Caco-2 (cell line): ENCODE measurements around the gene RELCH. TPM values are rescaled to one million over a fixed set of nuclear protein-coding genes. Genes with fewer than 3 reads are reported as not detected.

Source experiments
- BruUV-seq: library from RNA; stranded (reverse); fragments of 400-500 nt; replicated peaks from 2 replicates; lab custom pipeline; 2021; lab: Mats Ljungman, UMichigan
- CTCF ChIA-PET: fragments of 300-600 bp; sonication (Branson Sonifier 250); formaldehyde crosslinking; loops from one replicate; lab custom pipeline; 2022; ENCODE audit warnings: antibody characterized with exemption; lab: Charles Lee
- POLR2A ChIA-PET: fragments of 300-600 bp; sonication (Branson Sonifier 250); formaldehyde crosslinking; loops from one replicate; lab custom pipeline; 2022; ENCODE audit warnings: antibody characterized with exemption; lab: Charles Lee
- DNase-seq, 2 experiments: peaks; one replicate each; pipeline versions ENCODE4 v3.0.0 to v3.0.0-alpha.2; 2020 to 2022
- H3K27me3 ChIP-seq: replicated peaks from 2 replicates; pipeline ENCODE4 v1.6.0; 2011; ENCODE audit warnings: low read length; ENCODE audit not compliant: control insufficient read depth, insufficient read depth
- H3K36me3 ChIP-seq: 2 replicates; pipeline ENCODE4 v1.5.1; 2011; ENCODE audit warnings: low read length; ENCODE audit not compliant: control insufficient read depth, insufficient read depth
- H3K4me1 ChIP-seq: fragments of 250-450 bp; sonication (Bioruptor Pico); 2 replicates; pipeline ENCODE4 v1.5.1; 2020; ENCODE audit warnings: mild to moderate bottlenecking
- H3K4me3 ChIP-seq: 2 replicates; pipeline ENCODE4 v1.5.1; 2011; ENCODE audit warnings: low read depth, mild to moderate bottlenecking, control low read depth, low read length
- H3K9me3 ChIP-seq: fragments of 250-450 bp; sonication (Bioruptor Pico); 2 replicates; pipeline ENCODE4 v1.5.1; 2020; ENCODE audit warnings: mild to moderate bottlenecking, moderate library complexity
- H3K27ac Mint-ChIP-seq: one replicate; pipeline ENCODE4 v1.8.0; 2022; ENCODE audit warnings: mixed read lengths; ENCODE audit not compliant: unreplicated experiment
- H3K27me3 Mint-ChIP-seq: one replicate; pipeline ENCODE4 v1.8.0; 2022; ENCODE audit warnings: mixed read lengths; ENCODE audit not compliant: insufficient read depth, unreplicated experiment
- H3K36me3 Mint-ChIP-seq: one replicate; pipeline ENCODE4 v1.8.0; 2022; ENCODE audit warnings: mild to moderate bottlenecking, mixed read lengths; ENCODE audit not compliant: insufficient read depth, unreplicated experiment
- H3K4me1 Mint-ChIP-seq: one replicate; pipeline ENCODE4 v1.8.0; 2022; ENCODE audit warnings: low read depth, mixed read lengths; ENCODE audit not compliant: unreplicated experiment
- H3K4me3 Mint-ChIP-seq: one replicate; pipeline ENCODE4 v1.8.0; 2022; ENCODE audit warnings: mild to moderate bottlenecking, moderate library complexity, mixed read lengths; ENCODE audit not compliant: unreplicated experiment
- H3K9me3 Mint-ChIP-seq: one replicate; pipeline ENCODE4 v1.8.0; 2022; ENCODE audit warnings: mixed read lengths; ENCODE audit not compliant: unreplicated experiment
- CTCF ChIP-seq, 2 experiments: fragments of 200-600 bp in 1 of 2; IDR thresholded peaks; 1 replicate in 1 of 2; 2 replicates in 1 of 2; pipeline versions ENCODE4 v1.5.1 to v1.8.0; 2011 to 2022; ENCODE audit warnings: antibody characterized with exemption in 1 of 2, control low read depth in 1 of 2, inconsistent platforms in 1 of 2, low read depth in 1 of 2, low read length in 1 of 2, mild to moderate bottlenecking in 1 of 2, moderate library complexity in 1 of 2; ENCODE audit not compliant: insufficient read depth in 1 of 2, severe bottlenecking in 1 of 2, unreplicated experiment in 1 of 2
- intact Hi-C: fragments of 100-400 bp; cut with micrococcal nuclease; formaldehyde crosslinking; loops from one replicate; pipeline ENCODE4 v1.10.0; 2022; ENCODE audit not compliant: unreplicated experiment
- total RNA-seq: library from RNA; stranded (reverse); gene quantifications from 2 replicates; pipeline ENCODE4 v1.2.3, GENCODE V29; 2022

Gene RELCH
- total RNA-seq, 1 experiment from 2014 or later: 16.8 TPM

DNA sequence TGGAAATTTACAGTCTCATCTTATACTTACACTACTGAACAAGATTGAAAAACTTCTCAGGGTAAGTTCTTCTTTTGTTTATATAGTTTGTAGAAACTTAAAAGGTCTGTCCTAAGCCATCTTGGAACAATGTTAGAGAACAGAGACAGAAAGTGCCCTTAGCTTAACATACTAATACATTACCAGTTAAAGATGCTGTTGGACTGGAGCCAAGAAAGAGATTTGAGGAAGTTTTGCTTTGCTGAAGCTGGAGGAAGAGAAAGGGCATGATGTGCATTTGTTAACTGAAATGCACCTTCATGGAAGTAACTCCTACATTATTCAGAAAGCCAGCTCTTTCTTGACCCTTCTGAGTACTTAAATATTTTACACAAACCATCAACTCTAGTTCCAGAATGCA lies 71.6 kb downstream of the RELCH start:
- intact Hi-C loops: no loop called here
- Histone ChIP-seq H3K4me1 (no peaks in the 10 kb centered on the region), H3K36me3 (no peaks in the 10 kb centered on the region), H3K4me3 (no peak overlapping the region), H3K27me3 (no peaks in the 10 kb centered on the region), H3K9me3 (no peaks in the 10 kb centered on the region)
- Mint-ChIP-seq H3K9me3 (no peaks in the 10 kb centered on the region), H3K36me3 (peaks cover 10% of the 10 kb centered on the region), H3K4me3 (no peak overlapping the region), H3K4me1 (peaks cover 6% of the 10 kb centered on the region), H3K27ac (no peak overlapping the region), H3K27me3 (no peaks in the 10 kb centered on the region)
- CTCF ChIA-PET: no interaction called here
- DNase-seq: no peak
- TF ChIP-seq CTCF (IDR thresholded peaks at IDR 0.05; ENCODE audit: insufficient read depth in 1 of 2, low read depth in 1 of 2, low read length in 1 of 2, severe bottlenecking in 1 of 2, unreplicated experiment in 1 of 2): no peak
- no TSS peak for BruUV-seq
- POLR2A ChIA-PET: no interaction called here

- intact Hi-C loops: loop anchor here (1.0 kb wide), 1 partner anchor 138 kb away; no protein-coding TSS in a partner anchor
- Mint-ChIP-seq H3K4me1 (peaks cover 6% of the 10 kb centered on the region), H3K27ac (no peak overlapping the region), H3K36me3 (peaks cover 10% of the 10 kb centered on the region), H3K4me3 (no peak overlapping the region), H3K27me3 (no peaks in the 10 kb centered on the region), H3K9me3 (no peaks in the 10 kb centered on the region)
- BruUV-seq: no TSS peak
- Histone ChIP-seq H3K9me3 (no peaks in the 10 kb centered on the region), H3K4me3 (no peak overlapping the region), H3K27me3 (no peaks in the 10 kb centered on the region), H3K36me3 (no peaks in the 10 kb centered on the region), H3K4me1 (no peaks in the 10 kb centered on the region)
- CTCF ChIA-PET: no interaction called here
- TF ChIP-seq CTCF (IDR thresholded peaks at IDR 0.05; ENCODE audit: insufficient read depth in 1 of 2, low read depth in 1 of 2, low read length in 1 of 2, severe bottlenecking in 1 of 2, unreplicated experiment in 1 of 2): no peak
- peak in 1 of 2 experiments; percentile 1 for DNase-seq
- POLR2A ChIA-PET: no interaction called here
These were observed 75.0 kb downstream of the RELCH start for GRCh38 chr18:62262061-62262460.

GRCh38 chr18:62264984-62265383 lies 77.9 kb downstream of the RELCH start:
- H3K36me3 Mint-ChIP-seq: peaks cover 2% of the 10 kb centered on the region

More at GRCh38 chr18:62264984-62265383, 77.9 kb downstream of the RELCH start:
- BruUV-seq: no TSS peak
- Histone ChIP-seq H3K36me3 (no peaks in the 10 kb centered on the region), H3K9me3 (no peaks in the 10 kb centered on the region), H3K4me3 (no peak overlapping the region), H3K4me1 (no peaks in the 10 kb centered on the region), H3K27me3 (no peaks in the 10 kb centered on the region)
- H3K27me3 Mint-ChIP-seq: no peaks in the 10 kb centered on the region
- no peaks in the 10 kb centered on the region for H3K9me3 Mint-ChIP-seq
- H3K27ac Mint-ChIP-seq: no peak overlapping the region
- DNase-seq: no peak
- ChIA-PET POLR2A (no interaction called here), CTCF (no interaction called here)
- TF ChIP-seq CTCF (IDR thresholded peaks at IDR 0.05; ENCODE audit: insufficient read depth in 1 of 2, low read depth in 1 of 2, low read length in 1 of 2, severe bottlenecking in 1 of 2, unreplicated experiment in 1 of 2): no peak
- no peak overlapping the region for H3K4me3 Mint-ChIP-seq
- intact Hi-C loops: no loop called here
- H3K4me1 Mint-ChIP-seq: peaks cover 6% of the 10 kb centered on the region
